IPS DF 4.7 (cell line): ENCODE results near the gene ZNF324B.
"Not testable (repeated sequence)": the region's sequence is repeated elsewhere in the genome, so short reads cannot be mapped to it uniquely, and the experiment has no call there.

Source experiments
- DNase-seq: peaks from one replicate; pipeline ENCODE4 v3.0.0-alpha.2; 2013; ENCODE audit warnings: low spot score; ENCODE audit errors: extremely low read depth

The ZNF324B gene

DNA sequence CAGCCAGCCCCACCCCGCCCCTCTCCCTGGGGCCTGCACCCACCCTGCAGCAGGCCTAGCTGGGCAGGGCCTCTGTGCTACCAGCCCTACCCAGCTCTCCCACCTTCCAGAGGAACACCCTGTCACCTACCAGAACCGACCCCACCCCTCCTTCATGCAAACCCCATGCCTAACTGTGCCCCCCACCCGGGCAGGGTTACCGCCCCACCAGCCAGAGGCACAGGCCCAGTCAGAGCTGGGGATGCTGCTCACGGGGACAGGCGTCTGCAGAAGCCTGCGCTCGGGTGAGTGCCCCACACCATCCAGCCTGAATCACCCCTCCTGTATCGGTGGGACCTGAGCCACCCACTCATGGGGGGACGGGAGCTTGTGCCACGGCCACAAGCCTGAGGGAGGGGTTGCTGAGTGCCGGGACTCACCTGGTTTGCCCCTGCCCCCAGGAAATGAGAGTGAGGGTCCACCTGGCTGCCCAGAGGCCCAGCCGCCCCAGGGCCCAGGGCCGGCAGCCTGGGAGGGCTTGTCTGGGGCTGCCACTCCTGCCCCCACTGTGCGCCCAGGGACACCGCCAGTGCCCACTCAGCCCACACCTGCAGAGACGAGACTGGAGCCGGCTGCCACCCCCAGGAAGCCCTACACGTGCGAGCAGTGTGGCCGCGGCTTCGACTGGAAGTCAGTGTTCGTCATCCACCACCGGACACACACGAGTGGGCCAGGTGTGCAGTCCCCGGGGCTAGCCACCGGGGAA, 28.5 kb downstream of the ZNF324B start:
- DNase-seq, result no peak

DNA sequence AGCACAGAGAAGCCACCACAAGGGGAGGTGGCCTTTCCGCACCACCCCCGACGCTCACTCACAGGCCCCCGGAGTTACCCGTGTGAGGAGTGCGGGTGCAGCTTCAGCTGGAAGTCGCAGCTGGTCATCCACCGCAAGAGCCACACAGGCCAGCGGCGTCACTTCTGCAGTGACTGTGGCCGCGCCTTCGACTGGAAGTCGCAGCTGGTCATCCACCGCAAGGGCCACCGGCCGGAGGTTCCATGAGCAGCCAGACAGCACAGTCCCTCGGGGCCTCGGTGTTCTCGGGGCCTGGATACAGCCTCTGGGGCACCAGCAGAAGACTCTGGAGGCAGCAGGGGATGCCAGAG, 29.0 kb downstream of the ZNF324B start:
- DNase-seq, result no peak

DNA sequence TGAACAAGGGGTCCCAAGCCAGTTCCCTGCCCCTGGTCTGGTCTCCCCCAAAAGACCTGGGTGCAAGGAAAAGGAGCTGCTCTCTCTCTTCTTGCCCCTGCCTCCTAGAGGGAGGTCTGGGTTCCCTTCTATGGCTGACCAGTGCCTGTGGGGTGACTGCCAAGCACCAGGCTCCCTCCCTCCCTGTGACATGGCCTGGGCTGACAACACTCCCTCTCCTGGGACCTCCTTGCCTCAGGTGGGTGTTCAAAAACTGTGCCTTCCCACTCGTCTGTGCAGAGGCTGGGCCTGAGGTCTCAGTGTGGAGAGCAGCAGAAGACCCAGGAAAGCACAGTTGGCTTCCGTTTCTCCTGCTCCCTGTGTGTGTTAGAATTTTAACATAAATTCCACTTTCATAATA, 29.4 kb downstream of the ZNF324B start:
- DNase-seq, result no peak

DNA sequence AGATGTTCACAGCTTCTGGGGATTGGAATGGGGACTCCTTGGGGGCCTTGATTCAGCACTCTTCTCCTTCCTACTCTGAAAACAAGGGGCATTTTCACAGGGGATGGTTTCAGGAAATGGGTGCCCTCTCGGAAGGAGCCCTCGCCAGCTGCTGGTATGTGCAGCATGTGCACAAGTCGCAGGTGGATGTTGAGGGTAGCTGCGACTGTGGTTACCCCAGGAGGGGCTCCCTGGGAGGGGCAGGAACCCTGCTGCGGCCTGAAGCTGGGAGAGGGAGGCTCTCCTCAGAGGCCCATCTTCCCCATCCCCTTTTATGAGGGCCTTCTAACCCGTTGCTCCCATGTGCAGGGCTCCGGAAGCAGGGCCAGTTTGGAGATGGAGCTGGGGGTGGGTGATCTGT, 30.9 kb downstream of the ZNF324B start:
- DNase-seq, result no peak

DNA sequence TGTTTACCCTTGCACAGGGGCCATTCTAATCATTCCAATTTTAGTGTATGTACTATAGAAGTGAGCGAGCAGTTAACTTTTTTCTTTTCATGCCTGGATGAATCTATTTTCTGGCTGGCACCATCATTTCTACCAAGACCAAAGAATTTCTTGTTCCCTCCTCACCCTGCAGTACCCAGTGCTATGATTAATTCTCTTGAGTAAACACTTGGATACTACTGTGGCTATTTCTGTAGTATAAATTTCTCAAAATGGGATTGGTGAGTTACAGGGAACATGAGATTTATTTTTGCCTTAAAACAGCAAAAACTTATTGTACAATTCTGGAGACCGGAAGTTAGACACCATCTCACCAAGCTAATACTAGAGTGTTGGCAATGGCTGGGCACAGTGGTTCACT, 32.4 kb downstream of the ZNF324B start:
- DNase-seq, result no peak

DNA sequence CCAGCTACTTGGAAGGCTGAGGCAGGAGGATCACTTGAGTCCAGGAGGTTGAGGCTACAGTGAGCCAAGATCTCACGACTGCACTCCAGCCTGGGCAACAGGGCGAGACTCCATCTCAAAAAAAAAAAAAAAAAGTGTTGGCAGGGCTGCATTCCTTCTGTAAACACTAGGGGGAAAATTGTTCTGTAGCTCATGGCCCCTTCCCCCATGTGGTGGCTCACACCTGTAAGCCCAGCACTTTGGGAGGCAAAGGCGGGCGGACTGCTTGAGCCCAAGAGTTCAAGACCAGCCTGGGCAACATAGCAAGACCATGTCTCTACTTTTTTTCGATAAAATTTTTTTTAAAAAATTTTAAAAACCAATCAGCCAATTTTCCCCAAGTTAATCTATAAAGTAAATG, 32.9 kb downstream of the ZNF324B start:
- not testable (repeated sequence) for DNase-seq

DNA sequence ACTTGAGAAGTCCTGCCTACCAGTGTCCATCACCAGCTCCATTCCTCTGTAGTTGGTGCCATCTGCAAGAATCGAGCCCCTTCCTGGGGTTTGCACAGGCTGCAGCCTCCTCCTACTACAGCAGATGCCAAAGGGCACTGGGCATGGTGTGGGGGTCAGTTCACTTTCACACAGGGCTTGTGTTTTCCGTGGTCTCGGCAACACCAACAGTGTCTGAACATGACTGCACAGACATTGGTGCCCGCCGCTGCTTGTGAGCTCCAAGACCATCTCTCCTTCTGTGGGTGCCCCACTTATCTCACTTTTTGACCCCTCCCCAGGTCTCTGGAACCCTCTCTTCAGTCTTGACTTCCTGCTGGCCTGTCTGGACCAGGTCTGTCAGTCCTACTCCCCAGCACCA, 40.0 kb downstream of the ZNF324B start:
- DNase-seq, result no peak

DNA sequence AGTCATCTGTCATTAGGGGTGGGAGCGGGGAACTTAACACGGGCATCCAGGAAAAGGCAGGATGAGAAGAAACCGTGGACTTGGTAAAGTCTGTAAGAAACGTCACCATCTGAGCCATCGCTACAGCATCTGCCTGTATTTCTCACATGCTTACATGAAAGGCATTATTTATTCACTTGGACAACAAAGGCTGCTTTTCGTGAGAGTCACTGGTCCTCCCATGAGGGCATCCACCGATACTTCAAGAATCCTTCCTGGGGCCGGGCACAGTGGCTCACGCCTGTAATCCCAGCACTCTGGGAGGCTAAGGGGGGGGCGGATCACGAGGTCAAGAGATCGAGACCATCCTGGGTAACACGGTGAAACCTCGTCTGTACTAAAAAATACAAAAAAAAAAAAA, 40.8 kb downstream of the ZNF324B start:
- DNase-seq, result no peak

DNA sequence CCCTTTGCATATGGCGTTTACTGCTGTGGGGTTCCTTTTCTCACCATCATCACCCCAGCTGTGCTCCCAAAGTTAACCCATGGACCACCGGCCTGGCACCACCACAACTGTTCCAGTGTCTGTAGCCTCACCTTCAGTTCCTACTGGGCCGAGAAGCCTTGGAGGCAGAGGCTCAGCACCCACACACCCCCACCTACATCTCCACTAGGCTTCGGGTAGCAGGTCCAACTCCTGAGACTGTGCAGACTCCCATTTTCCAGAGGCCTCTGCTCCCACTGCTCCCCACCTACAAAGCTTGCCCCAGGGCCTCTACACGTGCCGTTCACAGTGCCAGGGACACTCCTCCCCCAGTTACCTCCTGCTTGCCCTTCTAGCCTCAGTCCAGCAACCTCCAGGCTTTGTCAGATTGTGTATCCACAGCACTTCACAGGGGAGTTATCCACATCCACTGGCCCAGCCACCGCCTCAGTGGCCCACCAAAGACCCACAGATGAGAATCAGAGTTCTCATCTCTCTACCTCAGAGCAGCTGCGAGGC, 46.3 kb downstream of the ZNF324B start:
- DNase-seq, result no peak

DNA sequence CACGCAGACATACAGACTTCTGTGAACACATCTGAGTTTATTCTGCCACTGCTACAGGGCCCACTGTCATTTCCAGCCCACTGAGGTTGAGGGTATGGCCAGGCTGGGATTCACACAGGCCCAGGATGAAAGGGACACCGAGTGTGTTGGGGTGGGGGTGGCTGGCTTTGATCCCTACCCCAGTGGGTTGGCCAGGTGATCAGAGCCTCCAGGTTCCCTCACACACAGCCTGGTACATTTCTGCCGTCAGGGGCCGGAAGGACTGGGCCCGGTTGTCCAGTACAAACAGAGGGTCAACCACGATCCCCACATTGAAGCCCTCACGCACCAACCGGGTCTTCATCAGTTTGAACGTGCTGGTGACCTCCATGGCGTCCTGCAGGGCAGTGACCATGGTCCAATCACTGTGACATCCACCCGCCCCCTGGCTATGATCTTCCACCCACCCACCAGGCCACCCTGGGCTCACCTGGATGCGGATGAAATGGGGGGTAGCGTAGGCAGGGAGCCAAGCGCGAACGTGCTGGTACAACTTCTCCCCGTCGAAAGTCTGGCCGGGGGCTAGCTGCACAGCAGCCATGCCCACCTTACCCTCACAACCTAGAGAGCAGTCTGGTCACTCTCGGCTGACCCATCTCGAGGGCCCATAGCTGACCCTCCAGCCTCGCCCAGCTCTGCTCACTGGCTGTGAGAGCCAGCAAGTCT, 47.0 kb downstream of the ZNF324B start:
- DNase-seq, result no peak

DNA sequence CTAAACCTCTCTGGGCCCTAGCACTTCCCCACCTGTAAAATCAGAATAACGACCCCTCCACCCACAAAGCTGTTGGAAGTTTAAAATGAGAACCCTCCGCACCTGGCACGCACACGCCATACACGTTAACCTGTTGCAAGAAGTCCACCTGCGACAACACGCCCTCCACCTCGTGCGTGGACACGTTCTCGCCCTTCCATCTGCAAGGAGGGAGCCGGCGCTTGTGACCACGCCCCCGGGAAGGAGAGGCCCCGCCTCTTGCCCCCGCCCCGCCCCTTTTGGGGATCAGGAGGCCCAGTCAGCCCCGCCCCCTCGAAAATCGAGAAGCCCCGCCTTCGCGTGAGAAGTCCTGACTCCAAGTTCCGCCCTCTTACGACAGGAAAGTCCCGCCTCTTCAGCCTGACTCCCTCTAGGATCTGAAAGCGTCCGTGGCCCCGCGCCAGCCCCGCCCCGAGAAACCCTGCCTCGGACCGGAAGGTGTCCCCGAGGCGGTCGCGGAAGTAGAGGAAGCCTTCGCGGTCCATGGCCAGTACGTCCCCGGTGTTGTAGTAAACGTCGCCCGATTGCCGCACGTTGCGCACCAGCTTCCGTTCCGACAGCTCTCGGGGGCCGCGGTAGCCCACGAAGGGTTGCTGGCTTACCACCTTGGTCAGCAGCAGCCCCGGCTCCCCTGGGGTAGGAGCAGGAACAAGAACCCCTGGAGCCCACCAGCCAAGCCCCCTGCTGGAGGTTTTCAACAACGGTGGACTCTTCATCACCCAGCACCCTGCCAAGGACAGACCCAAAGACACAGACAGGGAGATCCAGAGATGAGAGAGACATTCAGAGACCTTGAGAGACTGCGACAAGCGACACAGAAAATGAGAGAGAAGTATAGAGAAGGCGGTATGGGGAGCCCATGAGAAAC, 47.9 kb downstream of the ZNF324B start:
- DNase-seq, result peak; percentile 82

DNA sequence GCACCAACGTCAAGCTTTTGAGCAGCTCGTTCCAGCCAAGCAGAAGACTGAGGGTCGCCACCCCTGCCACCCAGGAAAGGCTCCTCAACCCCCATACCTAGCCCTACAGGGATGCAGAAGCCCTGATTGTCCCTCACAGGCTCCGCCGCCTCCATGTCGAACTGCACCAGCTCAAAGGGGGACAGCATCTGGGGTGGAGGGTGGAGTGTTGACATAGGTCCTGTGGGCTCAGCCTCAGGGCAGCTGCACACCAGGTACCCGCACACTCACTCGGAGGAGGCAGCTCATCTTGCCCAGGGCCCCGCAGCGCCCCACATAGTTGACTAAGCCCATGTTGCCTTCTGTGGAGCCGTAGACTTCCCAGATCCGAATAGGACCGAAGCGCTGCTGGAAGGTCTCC, 48.8 kb downstream of the ZNF324B start:
- no peak for DNase-seq
